ENCODE measurements around the gene ZNF85.
"Not testable (repeated sequence)": the region's sequence is repeated elsewhere in the genome, so short reads cannot be mapped to it uniquely, and the experiment has no call there.

DNA sequence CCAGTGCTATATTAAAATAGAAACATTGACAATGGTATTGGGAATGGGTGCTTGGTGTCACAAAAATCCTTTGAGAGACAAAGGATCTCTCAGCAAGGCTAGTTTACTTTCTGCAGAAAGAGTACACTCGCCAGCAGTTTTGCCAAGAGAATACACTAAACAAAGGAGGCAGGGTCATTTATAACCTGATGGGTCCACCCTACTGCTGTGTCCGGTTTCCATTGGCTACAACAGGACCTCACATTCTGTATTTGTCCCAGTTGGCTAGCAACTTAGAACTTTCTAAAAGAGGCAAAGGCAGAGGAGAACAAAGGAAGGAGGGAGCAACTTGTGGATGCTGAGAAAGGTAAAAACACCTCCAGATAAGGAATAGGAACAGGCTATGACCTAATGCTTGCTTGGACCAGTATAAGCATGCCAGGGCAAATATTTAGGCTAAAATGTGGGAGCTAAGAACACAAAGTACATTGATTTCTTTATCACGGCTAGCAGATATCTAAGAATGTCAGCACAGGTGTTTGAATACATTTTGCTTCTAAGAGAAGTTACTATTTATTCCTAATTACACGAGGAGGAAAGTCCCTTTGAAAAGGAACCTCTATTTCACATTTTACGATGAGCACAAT lies 13.4 kb downstream of the ZNF85 start:
- TF ChIP-seq, protein P1, sequence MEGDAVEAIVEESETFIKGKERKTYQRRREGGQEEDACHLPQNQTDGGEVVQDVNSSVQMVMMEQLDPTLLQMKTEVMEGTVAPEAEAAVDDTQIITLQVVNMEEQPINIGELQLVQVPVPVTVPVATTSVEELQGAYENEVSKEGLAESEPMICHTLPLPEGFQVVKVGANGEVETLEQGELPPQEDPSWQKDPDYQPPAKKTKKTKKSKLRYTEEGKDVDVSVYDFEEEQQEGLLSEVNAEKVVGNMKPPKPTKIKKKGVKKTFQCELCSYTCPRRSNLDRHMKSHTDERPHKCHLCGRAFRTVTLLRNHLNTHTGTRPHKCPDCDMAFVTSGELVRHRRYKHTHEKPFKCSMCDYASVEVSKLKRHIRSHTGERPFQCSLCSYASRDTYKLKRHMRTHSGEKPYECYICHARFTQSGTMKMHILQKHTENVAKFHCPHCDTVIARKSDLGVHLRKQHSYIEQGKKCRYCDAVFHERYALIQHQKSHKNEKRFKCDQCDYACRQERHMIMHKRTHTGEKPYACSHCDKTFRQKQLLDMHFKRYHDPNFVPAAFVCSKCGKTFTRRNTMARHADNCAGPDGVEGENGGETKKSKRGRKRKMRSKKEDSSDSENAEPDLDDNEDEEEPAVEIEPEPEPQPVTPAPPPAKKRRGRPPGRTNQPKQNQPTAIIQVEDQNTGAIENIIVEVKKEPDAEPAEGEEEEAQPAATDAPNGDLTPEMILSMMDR (IDR thresholded peaks at IDR 0.05; ENCODE audit: insufficient read depth, low read depth, low read length), result not testable (repeated sequence)
- not testable (repeated sequence) for TF ChIP-seq EZH2 (IDR thresholded peaks at IDR 0.05; ENCODE audit: insufficient read depth, low read length)

All from astrocyte (in vitro differentiated cells and primary cell).